Caco-2 (cell line): ENCODE results near the gene FRYL. TPM values are rescaled to one million over a fixed set of nuclear protein-coding genes. Genes with fewer than 3 reads are reported as not detected.

Experiments used
- BruUV-seq: library from RNA; stranded (reverse); fragments of 400-500 nt; replicated peaks from 2 replicates; lab custom pipeline; 2021; lab: Mats Ljungman, UMichigan
- CTCF ChIA-PET: fragments of 300-600 bp; sonication (Branson Sonifier 250); formaldehyde crosslinking; loops from one replicate; lab custom pipeline; 2022; ENCODE audit warnings: antibody characterized with exemption; lab: Charles Lee
- POLR2A ChIA-PET: fragments of 300-600 bp; sonication (Branson Sonifier 250); formaldehyde crosslinking; loops from one replicate; lab custom pipeline; 2022; ENCODE audit warnings: antibody characterized with exemption; lab: Charles Lee
- DNase-seq, 2 experiments: peaks; one replicate each; pipeline versions ENCODE4 v3.0.0 to v3.0.0-alpha.2; 2020 to 2022
- H3K27me3 ChIP-seq: replicated peaks from 2 replicates; pipeline ENCODE4 v1.6.0; 2011; ENCODE audit warnings: low read length; ENCODE audit not compliant: control insufficient read depth, insufficient read depth
- H3K36me3 ChIP-seq: 2 replicates; pipeline ENCODE4 v1.5.1; 2011; ENCODE audit warnings: low read length; ENCODE audit not compliant: control insufficient read depth, insufficient read depth
- H3K4me1 ChIP-seq: fragments of 250-450 bp; sonication (Bioruptor Pico); 2 replicates; pipeline ENCODE4 v1.5.1; 2020; ENCODE audit warnings: mild to moderate bottlenecking
- H3K4me3 ChIP-seq: 2 replicates; pipeline ENCODE4 v1.5.1; 2011; ENCODE audit warnings: low read depth, mild to moderate bottlenecking, control low read depth, low read length
- H3K9me3 ChIP-seq: fragments of 250-450 bp; sonication (Bioruptor Pico); 2 replicates; pipeline ENCODE4 v1.5.1; 2020; ENCODE audit warnings: mild to moderate bottlenecking, moderate library complexity
- H3K27ac Mint-ChIP-seq: one replicate; pipeline ENCODE4 v1.8.0; 2022; ENCODE audit warnings: mixed read lengths; ENCODE audit not compliant: unreplicated experiment
- H3K27me3 Mint-ChIP-seq: one replicate; pipeline ENCODE4 v1.8.0; 2022; ENCODE audit warnings: mixed read lengths; ENCODE audit not compliant: insufficient read depth, unreplicated experiment
- H3K36me3 Mint-ChIP-seq: one replicate; pipeline ENCODE4 v1.8.0; 2022; ENCODE audit warnings: mild to moderate bottlenecking, mixed read lengths; ENCODE audit not compliant: insufficient read depth, unreplicated experiment
- H3K4me1 Mint-ChIP-seq: one replicate; pipeline ENCODE4 v1.8.0; 2022; ENCODE audit warnings: low read depth, mixed read lengths; ENCODE audit not compliant: unreplicated experiment
- H3K4me3 Mint-ChIP-seq: one replicate; pipeline ENCODE4 v1.8.0; 2022; ENCODE audit warnings: mild to moderate bottlenecking, moderate library complexity, mixed read lengths; ENCODE audit not compliant: unreplicated experiment
- H3K9me3 Mint-ChIP-seq: one replicate; pipeline ENCODE4 v1.8.0; 2022; ENCODE audit warnings: mixed read lengths; ENCODE audit not compliant: unreplicated experiment
- intact Hi-C: fragments of 100-400 bp; cut with micrococcal nuclease; formaldehyde crosslinking; loops from one replicate; pipeline ENCODE4 v1.10.0; 2022; ENCODE audit not compliant: unreplicated experiment
- total RNA-seq: library from RNA; stranded (reverse); gene quantifications from 2 replicates; pipeline ENCODE4 v1.2.3, GENCODE V29; 2022
- TF ChIP-seq, protein P1 (sequence below), 2 experiments: fragments of 200-600 bp in 1 of 2; IDR thresholded peaks; 1 replicate in 1 of 2; 2 replicates in 1 of 2; pipeline versions ENCODE4 v1.5.1 to v1.8.0; 2011 to 2022; ENCODE audit warnings: antibody characterized with exemption in 1 of 2, control low read depth in 1 of 2, inconsistent platforms in 1 of 2, low read depth in 1 of 2, low read length in 1 of 2, mild to moderate bottlenecking in 1 of 2, moderate library complexity in 1 of 2; ENCODE audit not compliant: insufficient read depth in 1 of 2, severe bottlenecking in 1 of 2, unreplicated experiment in 1 of 2

FRYL gene
- total RNA-seq, 1 experiment from 2014 or later: 27.4 TPM

DNA sequence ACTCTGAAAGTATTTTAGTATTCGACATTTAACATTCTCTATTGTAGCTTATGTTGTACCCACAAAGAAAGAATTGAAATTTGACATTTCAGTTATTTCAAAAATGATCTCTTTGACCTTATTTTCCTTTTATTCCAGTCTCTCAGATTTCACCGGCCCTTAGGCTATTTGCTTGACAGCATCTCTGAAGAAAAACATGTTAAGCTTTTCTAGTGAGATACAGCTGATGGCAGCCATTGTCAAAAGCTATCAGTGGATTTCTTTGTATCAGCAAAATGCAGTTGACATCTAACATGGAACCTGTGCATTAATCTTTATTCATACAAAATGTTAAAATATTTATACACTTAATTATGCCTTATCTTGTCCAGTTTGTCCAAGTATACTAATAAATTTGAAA lies 273.4 kb downstream of the FRYL start:
- Mint-ChIP-seq H3K27ac (no peak overlapping the region), H3K36me3 (peaks cover 4% of the 10 kb centered on the region), H3K4me1 (no peaks in the 10 kb centered on the region), H3K4me3 (no peak overlapping the region), H3K27me3 (no peaks in the 10 kb centered on the region), H3K9me3 (no peaks in the 10 kb centered on the region)
- intact Hi-C loops: loop anchor here (1.0 to 10.0 kb wide), 2 partner anchors 40 to 62 kb away; no protein-coding TSS in a partner anchor
- H3K4me3 ChIP-seq: no peak overlapping the region
- TF ChIP-seq, protein P1, sequence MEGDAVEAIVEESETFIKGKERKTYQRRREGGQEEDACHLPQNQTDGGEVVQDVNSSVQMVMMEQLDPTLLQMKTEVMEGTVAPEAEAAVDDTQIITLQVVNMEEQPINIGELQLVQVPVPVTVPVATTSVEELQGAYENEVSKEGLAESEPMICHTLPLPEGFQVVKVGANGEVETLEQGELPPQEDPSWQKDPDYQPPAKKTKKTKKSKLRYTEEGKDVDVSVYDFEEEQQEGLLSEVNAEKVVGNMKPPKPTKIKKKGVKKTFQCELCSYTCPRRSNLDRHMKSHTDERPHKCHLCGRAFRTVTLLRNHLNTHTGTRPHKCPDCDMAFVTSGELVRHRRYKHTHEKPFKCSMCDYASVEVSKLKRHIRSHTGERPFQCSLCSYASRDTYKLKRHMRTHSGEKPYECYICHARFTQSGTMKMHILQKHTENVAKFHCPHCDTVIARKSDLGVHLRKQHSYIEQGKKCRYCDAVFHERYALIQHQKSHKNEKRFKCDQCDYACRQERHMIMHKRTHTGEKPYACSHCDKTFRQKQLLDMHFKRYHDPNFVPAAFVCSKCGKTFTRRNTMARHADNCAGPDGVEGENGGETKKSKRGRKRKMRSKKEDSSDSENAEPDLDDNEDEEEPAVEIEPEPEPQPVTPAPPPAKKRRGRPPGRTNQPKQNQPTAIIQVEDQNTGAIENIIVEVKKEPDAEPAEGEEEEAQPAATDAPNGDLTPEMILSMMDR (IDR thresholded peaks at IDR 0.05; ENCODE audit: insufficient read depth in 1 of 2, low read depth in 1 of 2, low read length in 1 of 2, severe bottlenecking in 1 of 2, unreplicated experiment in 1 of 2): no peak
- CTCF ChIA-PET: no interaction called here
- no TSS peak for BruUV-seq
- H3K36me3 ChIP-seq: no peaks in the 10 kb centered on the region; the same call in 1 of the 2 replicates
- DNase-seq: no peak
- no peaks in the 10 kb centered on the region for H3K9me3 ChIP-seq
- POLR2A ChIA-PET: no interaction called here
- H3K27me3 ChIP-seq: no peaks in the 10 kb centered on the region
- peaks cover 18% of the 10 kb centered on the region for H3K4me1 ChIP-seq

DNA sequence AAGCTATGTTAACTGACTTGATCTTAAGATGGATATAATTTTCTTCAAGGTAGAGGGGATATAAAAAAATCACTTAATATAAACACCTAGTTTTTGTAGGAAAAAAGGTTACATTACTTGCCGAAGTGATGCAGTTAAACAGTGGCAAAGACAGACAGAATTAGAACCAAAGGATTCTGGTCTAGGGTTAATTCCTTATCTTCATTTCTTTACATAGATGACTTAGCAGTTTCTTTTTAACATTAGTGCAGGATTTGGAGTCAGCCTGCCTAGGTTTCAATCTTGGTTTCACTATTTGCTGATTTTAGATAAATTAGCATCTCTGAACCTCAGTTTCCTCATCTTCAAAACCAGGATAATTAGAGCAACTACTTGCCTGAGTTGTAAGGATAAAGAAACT lies 275.7 kb downstream of the FRYL start:
- Mint-ChIP-seq H3K36me3 (peaks cover 3% of the 10 kb centered on the region), H3K27ac (no peak overlapping the region), H3K27me3 (no peaks in the 10 kb centered on the region), H3K4me3 (no peak overlapping the region), H3K4me1 (no peaks in the 10 kb centered on the region), H3K9me3 (no peaks in the 10 kb centered on the region)
- Histone ChIP-seq H3K36me3 (no peaks in the 10 kb centered on the region; the same call in 1 of the 2 replicates), H3K9me3 (no peaks in the 10 kb centered on the region), H3K27me3 (no peaks in the 10 kb centered on the region), H3K4me3 (no peak overlapping the region), H3K4me1 (peaks cover 18% of the 10 kb centered on the region)
- ChIA-PET POLR2A (no interaction called here), CTCF (no interaction called here)
- TF ChIP-seq, protein P1 (IDR thresholded peaks at IDR 0.05; ENCODE audit: insufficient read depth in 1 of 2, low read depth in 1 of 2, low read length in 1 of 2, severe bottlenecking in 1 of 2, unreplicated experiment in 1 of 2): no peak
- intact Hi-C loops: loop anchor here (10.0 kb wide), 1 partner anchor 60 kb away; no protein-coding TSS in a partner anchor
- no TSS peak for BruUV-seq
- no peak for DNase-seq

DNA sequence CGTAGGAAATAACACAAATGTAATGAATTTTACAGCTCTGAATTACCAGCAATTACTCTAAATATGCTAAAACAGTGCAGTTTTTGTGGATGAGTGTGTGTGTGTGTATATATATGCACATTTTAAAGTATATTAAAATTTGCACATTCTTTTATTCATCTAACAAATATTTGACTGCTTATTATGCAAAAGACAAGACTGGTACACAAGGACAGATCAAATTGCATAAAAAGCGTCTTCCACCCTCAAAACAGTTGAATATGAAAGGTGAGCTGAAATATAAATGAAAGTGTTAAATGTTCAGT lies 276.1 kb downstream of the FRYL start:
- Histone ChIP-seq H3K27me3 (no peaks in the 10 kb centered on the region), H3K36me3 (no peaks in the 10 kb centered on the region; the same call in 1 of the 2 replicates), H3K9me3 (no peaks in the 10 kb centered on the region), H3K4me1 (peaks cover 18% of the 10 kb centered on the region), H3K4me3 (no peak overlapping the region)
- ChIA-PET CTCF (no interaction called here), POLR2A (no interaction called here)
- intact Hi-C loops: loop anchor here (10.0 kb wide), 1 partner anchor 59 kb away; no protein-coding TSS in a partner anchor
- Mint-ChIP-seq H3K27me3 (no peaks in the 10 kb centered on the region), H3K4me1 (no peaks in the 10 kb centered on the region), H3K9me3 (no peaks in the 10 kb centered on the region), H3K27ac (no peak overlapping the region), H3K4me3 (no peak overlapping the region), H3K36me3 (peaks cover 7% of the 10 kb centered on the region)
- DNase-seq: no peak
- TF ChIP-seq, protein P1 (IDR thresholded peaks at IDR 0.05; ENCODE audit: insufficient read depth in 1 of 2, low read depth in 1 of 2, low read length in 1 of 2, severe bottlenecking in 1 of 2, unreplicated experiment in 1 of 2): no peak
- BruUV-seq: no TSS peak
